HCT116 (cell line): ENCODE results near the gene CHRNB4. TPM values are rescaled to one million over a fixed set of nuclear protein-coding genes. Genes with fewer than 3 reads are reported as not detected.

Experiments used
- ATAC-seq: fragments of 200-7000 bp; cut with Tn5 transposase; 2 replicates; pipeline ENCODE4 v1.9.1; 2020; ENCODE audit warnings: mild to moderate bottlenecking, moderate library complexity
- BruUV-seq: library from RNA; stranded (reverse); fragments of 400-500 nt; replicated peaks from 2 replicates; lab custom pipeline; 2021; lab: Mats Ljungman, UMichigan
- CTCF ChIA-PET: fragments of 300-600 bp; sonication (Branson Sonifier 250); formaldehyde crosslinking; loops from one replicate; lab custom pipeline; 2021; ENCODE audit warnings: antibody characterized with exemption; lab: Charles Lee
- POLR2A ChIA-PET: fragments of 300-600, 350-600 bp; sonication (Branson Sonifier 250); formaldehyde crosslinking; loops from one replicate; lab custom pipeline; 2021; ENCODE audit warnings: antibody characterized with exemption; lab: Charles Lee
- RAD21 ChIA-PET, 2 experiments: fragments of 300-600 bp; sonication (Branson Sonifier 250); formaldehyde crosslinking; loops; one replicate each; lab custom pipeline; 2023; ENCODE audit warnings: low total read pairs in 2 of 2; ENCODE audit not compliant: uncharacterized antibody in 2 of 2, unreplicated experiment in 2 of 2, low non-redundant PET in 1 of 2; lab: Charles Lee
- DNase-seq: peaks from one replicate; pipeline ENCODE4 v3.0.0-alpha.2; 2010; ENCODE audit warnings: low read depth, low spot score
- H2AFZ ChIP-seq: fragments of 200-600 bp; shearing (Covaris generic), sonication (generic); 2 replicates; pipeline ENCODE4 v1.6.1; 2017; ENCODE audit warnings: low read depth, mixed run types, mixed read lengths, antibody characterized with exemption, low read length; ENCODE audit not compliant: poor library complexity, severe bottlenecking
- H3K27ac ChIP-seq: 2 replicates; pipeline ENCODE4 v1.5.1; 2012; ENCODE audit warnings: low read depth, low read length
- H3K27me3 ChIP-seq: fragments of 200-600 bp; sonication (generic); 2 replicates; pipeline ENCODE4 v1.6.1; 2016; ENCODE audit warnings: mixed run types, low read length, mixed read lengths; ENCODE audit not compliant: insufficient read depth
- H3K36me3 ChIP-seq, 2 experiments: fragments of 200-500 bp in 1 of 2; fragments of 200-600 bp in 1 of 2; sonication (Bioruptor generic) in 1 of 2; sonication (generic) in 1 of 2; 2 replicates each; pipeline versions ENCODE4 v1.5.1 to v1.6.1; 2014 to 2016; ENCODE audit warnings: low read length in 2 of 2, inconsistent platforms in 1 of 2, mixed read lengths in 1 of 2, mixed run types in 1 of 2; ENCODE audit not compliant: insufficient read depth in 2 of 2, control insufficient read depth in 1 of 2
- H3K4me1 ChIP-seq, 2 experiments: fragments of 200-600 bp in 1 of 2; sonication (generic) in 1 of 2; 2 replicates each; pipeline versions ENCODE4 v1.5.1 to v1.6.1; 2012 to 2017; ENCODE audit warnings: low read length in 2 of 2, inconsistent platforms in 1 of 2, mild to moderate bottlenecking in 1 of 2, mixed read lengths in 1 of 2, mixed run types in 1 of 2, moderate library complexity in 1 of 2; ENCODE audit not compliant: insufficient read depth in 2 of 2, control insufficient read depth in 1 of 2
- H3K4me2 ChIP-seq: fragments of 200-600 bp; sonication (generic); 2 replicates; pipeline ENCODE4 v1.6.1; 2017; ENCODE audit warnings: mixed run types, low read length, mixed read lengths
- H3K4me3 ChIP-seq, 2 experiments: fragments of 200-600 bp in 1 of 2; sonication (generic) in 1 of 2; replicated peaks in 1 of 2; 2 replicates each; pipeline ENCODE4 v1.5.1; 2011 to 2016; ENCODE audit warnings: low read length in 2 of 2, control low read depth in 1 of 2, low read depth in 1 of 2, mild to moderate bottlenecking in 1 of 2, mixed read lengths in 1 of 2, mixed run types in 1 of 2
- H3K79me2 ChIP-seq: fragments of 200-600 bp; sonication (generic); 2 replicates; pipeline ENCODE4 v1.6.1; 2017; ENCODE audit warnings: mild to moderate bottlenecking, mixed run types, low read length, moderate library complexity, mixed read lengths; ENCODE audit not compliant: insufficient read depth
- H3K9ac ChIP-seq: fragments of 200-600 bp; sonication (generic); 2 replicates; pipeline ENCODE4 v1.6.1; 2016; ENCODE audit warnings: low read length, mixed read lengths
- H3K9me2 ChIP-seq: fragments of 200-600 bp; sonication (generic), shearing (Covaris generic); 2 replicates; pipeline ENCODE4 v1.6.1; 2017; ENCODE audit warnings: mixed run types, mild to moderate bottlenecking, moderate library complexity; ENCODE audit not compliant: insufficient read depth
- H3K9me3 ChIP-seq, 2 experiments: fragments of 200-500 bp in 1 of 2; fragments of 200-600 bp in 1 of 2; sonication (Bioruptor generic) in 1 of 2; sonication (generic) in 1 of 2; 2 replicates each; pipeline ENCODE4 v1.6.1; 2014 to 2017; ENCODE audit warnings: low read length in 2 of 2, mixed read lengths in 2 of 2, inconsistent platforms in 1 of 2, low read depth in 1 of 2, mild to moderate bottlenecking in 1 of 2, mixed run types in 1 of 2, moderate library complexity in 1 of 2; ENCODE audit not compliant: control insufficient read depth in 1 of 2, insufficient read depth in 1 of 2
- H4K20me1 ChIP-seq: fragments of 200-600 bp; sonication (generic), shearing (Covaris generic); 2 replicates; pipeline ENCODE4 v1.6.1; 2017; ENCODE audit warnings: mixed run types, mild to moderate bottlenecking, moderate library complexity; ENCODE audit not compliant: insufficient read depth
- CEBPB ChIP-seq: IDR thresholded peaks from 2 replicates; pipeline ENCODE4 v1.6.1; 2012; ENCODE audit warnings: low read depth
- EGR1 ChIP-seq: IDR thresholded peaks from 2 replicates; pipeline ENCODE4 v1.6.1; 2012; ENCODE audit warnings: low read depth
- ELF1 ChIP-seq: IDR thresholded peaks from 2 replicates; pipeline ENCODE4 v1.6.1; 2012; ENCODE audit warnings: low read depth, borderline replicate concordance
- FOSL1 ChIP-seq: IDR thresholded peaks from 2 replicates; pipeline ENCODE4 v1.6.1; 2012; ENCODE audit warnings: low read depth
- POLR2A ChIP-seq: IDR thresholded peaks from 2 replicates; pipeline ENCODE4 v1.7.0; 2011; ENCODE audit warnings: borderline replicate concordance; ENCODE audit not compliant: insufficient read depth, insufficient read length; ENCODE audit errors: extremely low read depth
- SP1 ChIP-seq: IDR thresholded peaks from 2 replicates; pipeline ENCODE4 v1.6.1; 2012; ENCODE audit warnings: low read depth
- YY1 ChIP-seq: IDR thresholded peaks from 2 replicates; pipeline ENCODE4 v1.6.1; 2011; ENCODE audit warnings: low read length, low read depth, moderate library complexity, mild to moderate bottlenecking; ENCODE audit not compliant: insufficient replicate concordance; ENCODE audit errors: extremely low read depth
- ZBTB33 ChIP-seq: IDR thresholded peaks from 2 replicates; pipeline ENCODE4 v1.6.1; 2011; ENCODE audit warnings: mild to moderate bottlenecking, low read length, moderate library complexity; ENCODE audit not compliant: insufficient replicate concordance; ENCODE audit errors: extremely low read depth
- ZFX ChIP-seq: fragments of 450-650 bp; IDR thresholded peaks from 2 replicates; pipeline ENCODE4 v1.6.1; 2017
- intact Hi-C: fragments of 100-400 bp; cut with micrococcal nuclease; formaldehyde crosslinking; loops from 2 replicates; pipeline ENCODE4 v1.10.0; 2022
- total RNA-seq: library from RNA; stranded (reverse); gene quantifications from one replicate; pipeline ENCODE4 v1.2.1, GENCODE V29; 2021; ENCODE audit not compliant: unreplicated experiment

Gene CHRNB4
- total RNA-seq, 1 experiment from 2014 or later = 2.0 TPM

- RAD21 ChIA-PET = no interaction called here
- DNase-seq = no peak
Measured at GRCh38 chr15:78634210-78635145, 6.5 kb downstream of the CHRNB4 start.

DNA sequence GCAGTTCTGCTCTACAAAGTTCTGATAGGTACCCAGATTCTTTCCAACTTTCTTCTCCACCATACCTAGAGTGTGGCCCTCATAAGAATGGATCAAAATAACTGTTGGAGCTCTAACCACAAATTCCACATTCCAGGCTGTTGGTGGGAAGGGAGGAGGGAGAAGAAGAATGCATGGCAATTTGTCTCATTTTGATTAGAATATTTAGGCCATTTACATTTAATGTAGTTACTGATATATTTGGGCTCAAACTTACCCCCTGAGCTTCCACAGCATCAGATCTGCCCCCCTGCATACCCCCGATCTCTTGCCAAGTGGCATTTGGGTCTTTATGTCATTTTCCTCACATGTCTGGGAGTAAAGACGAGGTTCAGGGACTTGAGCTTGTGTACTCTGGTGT lies 7.7 kb downstream of the CHRNB4 start:
- Histone ChIP-seq H3K9ac (no peak overlapping the region), H3K9me2 (no peaks in the 10 kb centered on the region), H3K79me2 (no peaks in the 10 kb centered on the region), H4K20me1 (no peaks in the 10 kb centered on the region), H2AFZ (no peak overlapping the region), H3K4me3 (no peak overlapping the region), H3K4me2 (no peak overlapping the region), H3K36me3 (no peaks in the 10 kb centered on the region), H3K9me3 (peaks cover 6 to 9% of the 10 kb centered on the region in 2 experiments; a peak in 1 of 4 replicates), H3K27me3 (no peaks in the 10 kb centered on the region), H3K27ac (no peak overlapping the region), H3K4me1 (no peaks in the 10 kb centered on the region)
- TF ChIP-seq ZFX = no peak
- TF ChIP-seq FOSL1 = no peak
- no peak for TF ChIP-seq POLR2A
- no peak for TF ChIP-seq CEBPB
- no peak for TF ChIP-seq YY1
- TF ChIP-seq ZBTB33 = no peak
- no peak for TF ChIP-seq EGR1
- no peak for TF ChIP-seq SP1
- POLR2A ChIA-PET = no interaction called here
- no TSS peak for BruUV-seq
- DNase-seq (no peak), ATAC-seq (no peak)
- RAD21 ChIA-PET = no interaction called here
- intact Hi-C loops = no loop called here
- CTCF ChIA-PET = no interaction called here

More at GRCh38 chr15:78634210-78635145, 6.5 kb downstream of the CHRNB4 start:
- Histone ChIP-seq H2AFZ (no peak overlapping the region), H3K27me3 (no peaks in the 10 kb centered on the region), H3K4me3 (no peak overlapping the region), H3K27ac (no peak overlapping the region), H4K20me1 (no peaks in the 10 kb centered on the region), H3K4me2 (no peak overlapping the region), H3K9me3 (peaks cover 6 to 9% of the 10 kb centered on the region in 2 experiments; a peak in 1 of 4 replicates), H3K36me3 (no peaks in the 10 kb centered on the region), H3K79me2 (no peaks in the 10 kb centered on the region), H3K9ac (no peak overlapping the region), H3K9me2 (no peaks in the 10 kb centered on the region), H3K4me1 (no peaks in the 10 kb centered on the region)
- no TSS peak for BruUV-seq
- POLR2A ChIA-PET = no interaction called here
- no peak for ATAC-seq
- CTCF ChIA-PET = no interaction called here
- intact Hi-C loops = no loop called here
- no peak for TF ChIP-seq SP1
- no peak for TF ChIP-seq ELF1
